Kidney (tissue), 14 donors: ENCODE results near the gene KANK3. TPM values are rescaled to one million over a fixed set of nuclear protein-coding genes. Genes with fewer than 3 reads are reported as not detected.

Experiments
- DNase-seq, 5 donors: peaks; one replicate each; pipeline ENCODE4 v3.0.0-alpha.2; 2013 to 2020
- FAIRE-seq: peaks from 2 replicates; lab custom pipeline; 2012; peaks lifted over from hg19 to GRCh38; lab: Jason Lieb, UNC
- H3K27ac ChIP-seq, 2 donors: one replicate each; pipeline ENCODE4 v1.7.0; 2013; ENCODE audit warnings: low read depth in 2 of 2, low read length in 2 of 2, inconsistent platforms in 1 of 2
- H3K27me3 ChIP-seq: one replicate; pipeline ENCODE4 v1.7.1; 2013; ENCODE audit warnings: low read length, inconsistent platforms; ENCODE audit not compliant: control insufficient read depth, insufficient read depth
- H3K36me3 ChIP-seq, 3 donors: one replicate each; pipeline versions ENCODE4 v1.7.0 to v1.7.1; 2013; ENCODE audit warnings: low read length in 3 of 3, control low read depth in 1 of 3, inconsistent platforms in 1 of 3; ENCODE audit not compliant: insufficient read depth in 3 of 3, control insufficient read depth in 2 of 3
- H3K4me1 ChIP-seq, 3 donors: one replicate each; pipeline versions ENCODE4 v1.7.0 to v1.7.1; 2013; ENCODE audit warnings: low read length in 3 of 3, inconsistent platforms in 1 of 3, low read depth in 1 of 3; ENCODE audit not compliant: control insufficient read depth in 2 of 3, insufficient read depth in 2 of 3
- H3K4me3 ChIP-seq, 3 donors: one replicate each; pipeline versions ENCODE4 v1.7.0 to v1.8.1; 2013; ENCODE audit warnings: low read length in 3 of 3, control low read depth in 1 of 3, inconsistent platforms in 1 of 3
- H3K9ac ChIP-seq, 3 donors: one replicate each; pipeline versions ENCODE4 v1.7.0 to v1.7.1; 2013; ENCODE audit warnings: low read length in 3 of 3, control low read depth in 1 of 3, inconsistent platforms in 1 of 3
- H3K9me3 ChIP-seq, 3 donors: one replicate each; pipeline versions ENCODE4 v1.7.0 to v1.7.1; 2013; ENCODE audit warnings: low read length in 3 of 3, control low read depth in 1 of 3, inconsistent platforms in 1 of 3; ENCODE audit not compliant: control insufficient read depth in 2 of 3, insufficient read depth in 1 of 3
- intact Hi-C: fragments of 100-400 bp; cut with DNase I; formaldehyde crosslinking; loops from one replicate; pipeline ENCODE4 v1.11.1; 2022
- polyA plus RNA-seq: library from polyadenylated mRNA; stranded (reverse); fragments of 350-450 nt; fragmentation: Illumina TruSeq; extraction: RNeasy Lipid Tissue Mini Kit (QIAGEN cat#74804); gene quantifications from one replicate; pipeline ENCODE4 v1.2.3, GENCODE V29; 2014; ENCODE audit warnings: low read depth, low replicate concordance; ENCODE audit not compliant: insufficient read depth
- total RNA-seq: library from RNA; stranded (reverse); fragmentation: NEBNext Ultra II Directional; extraction: Animal tissue kit (Norgen Biotek cat#: 25700); gene quantifications from one replicate; pipeline ENCODE4 v1.2.1, GENCODE V29; 2021
- TF ChIP-seq, protein P1 (sequence below): IDR thresholded peaks from 3 replicates; pipeline ENCODE4 v1.5.1; 2012; ENCODE audit warnings: mild to moderate bottlenecking, moderate library complexity, borderline replicate concordance; ENCODE audit not compliant: insufficient read depth; ENCODE audit errors: extremely low read depth
- donor health status: control.
- donor health status: control.
- donor health status: control.
- donor health status: control.
- donor health status: control.
- donor health status: DM: yes; HTN: yes; CAD: no.
- donor health status: Normal renal cell carcinoma (clear cell type).

The KANK3 gene
- total and polyA plus RNA-seq, 2 donors from 2014 or later: 15.0 to 26.6 TPM

DNA sequence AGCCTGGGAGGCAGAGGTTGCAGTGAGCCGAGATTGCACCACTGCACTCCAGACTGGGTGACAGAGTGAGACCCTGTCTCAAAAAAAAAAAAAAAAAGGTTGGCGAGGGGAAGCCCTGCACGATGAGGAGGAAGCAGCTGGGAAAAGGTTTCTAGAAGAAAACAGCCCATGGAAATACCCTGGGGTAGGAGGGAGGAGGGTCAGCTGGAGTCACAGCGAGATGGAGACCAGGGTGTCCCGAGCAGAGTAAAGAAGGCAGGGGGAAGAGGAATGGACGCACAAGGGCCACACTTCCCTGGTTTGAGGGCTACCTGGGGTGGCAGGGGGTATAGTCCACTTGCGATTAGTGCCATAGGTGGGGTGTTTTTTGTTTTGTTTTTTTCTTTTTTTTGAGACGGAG is 6.4 kb downstream of the KANK3 start:
- Histone ChIP-seq H3K4me1 (peaks cover 0 to 11% (median 0%) of the 10 kb centered on the region in 3 donors), H3K9ac (no peak overlapping the region), H3K27ac (no peak overlapping the region), H3K4me3 (no peak overlapping the region), H3K36me3 (no peaks in the 10 kb centered on the region), H3K9me3 (no peaks in the 10 kb centered on the region), H3K27me3 (peaks cover 15% of the 10 kb centered on the region)
- DNase-seq (no peak), FAIRE-seq (no peak)
- intact Hi-C loops: no loop called here
- TF ChIP-seq, protein P1, sequence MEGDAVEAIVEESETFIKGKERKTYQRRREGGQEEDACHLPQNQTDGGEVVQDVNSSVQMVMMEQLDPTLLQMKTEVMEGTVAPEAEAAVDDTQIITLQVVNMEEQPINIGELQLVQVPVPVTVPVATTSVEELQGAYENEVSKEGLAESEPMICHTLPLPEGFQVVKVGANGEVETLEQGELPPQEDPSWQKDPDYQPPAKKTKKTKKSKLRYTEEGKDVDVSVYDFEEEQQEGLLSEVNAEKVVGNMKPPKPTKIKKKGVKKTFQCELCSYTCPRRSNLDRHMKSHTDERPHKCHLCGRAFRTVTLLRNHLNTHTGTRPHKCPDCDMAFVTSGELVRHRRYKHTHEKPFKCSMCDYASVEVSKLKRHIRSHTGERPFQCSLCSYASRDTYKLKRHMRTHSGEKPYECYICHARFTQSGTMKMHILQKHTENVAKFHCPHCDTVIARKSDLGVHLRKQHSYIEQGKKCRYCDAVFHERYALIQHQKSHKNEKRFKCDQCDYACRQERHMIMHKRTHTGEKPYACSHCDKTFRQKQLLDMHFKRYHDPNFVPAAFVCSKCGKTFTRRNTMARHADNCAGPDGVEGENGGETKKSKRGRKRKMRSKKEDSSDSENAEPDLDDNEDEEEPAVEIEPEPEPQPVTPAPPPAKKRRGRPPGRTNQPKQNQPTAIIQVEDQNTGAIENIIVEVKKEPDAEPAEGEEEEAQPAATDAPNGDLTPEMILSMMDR: no peak

DNA sequence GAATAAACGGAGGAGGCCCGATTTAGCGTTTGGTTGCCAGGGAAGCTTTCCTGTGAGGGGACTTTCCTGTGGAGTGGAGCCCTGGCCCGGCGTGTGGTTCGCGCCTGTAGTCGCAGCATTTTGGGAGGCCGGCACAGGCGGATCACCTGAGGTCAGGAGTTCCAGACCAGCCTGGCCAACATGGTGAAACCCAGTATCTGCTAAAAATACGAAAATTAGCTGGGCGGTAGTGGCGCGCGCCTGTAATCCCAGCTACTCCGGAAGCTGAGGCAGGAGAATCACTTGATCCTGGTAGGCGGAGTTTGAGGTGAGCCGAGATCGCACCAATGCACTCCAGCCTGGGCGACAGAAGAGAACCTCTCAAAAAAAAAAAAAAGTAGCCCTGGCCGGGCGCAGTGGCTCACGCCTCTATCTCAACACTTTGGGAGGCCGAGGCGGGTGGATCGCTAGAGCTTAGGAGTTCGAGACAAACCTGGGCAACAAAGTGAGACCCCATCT is 6.9 kb downstream of the KANK3 start:
- no peak for DNase-seq
- H3K27me3 ChIP-seq: peaks cover 15% of the 10 kb centered on the region
- no peak overlapping the region for H3K4me3 ChIP-seq
- H3K27ac ChIP-seq: no peak overlapping the region
- intact Hi-C loops: no loop called here
- H3K9me3 ChIP-seq: no peaks in the 10 kb centered on the region
- no peak overlapping the region for H3K9ac ChIP-seq
- TF ChIP-seq, protein P1: no peak
- H3K4me1 ChIP-seq: peaks cover 0 to 11% (median 0%) of the 10 kb centered on the region in 3 donors
- no peak for FAIRE-seq
- no peaks in the 10 kb centered on the region for H3K36me3 ChIP-seq

DNA sequence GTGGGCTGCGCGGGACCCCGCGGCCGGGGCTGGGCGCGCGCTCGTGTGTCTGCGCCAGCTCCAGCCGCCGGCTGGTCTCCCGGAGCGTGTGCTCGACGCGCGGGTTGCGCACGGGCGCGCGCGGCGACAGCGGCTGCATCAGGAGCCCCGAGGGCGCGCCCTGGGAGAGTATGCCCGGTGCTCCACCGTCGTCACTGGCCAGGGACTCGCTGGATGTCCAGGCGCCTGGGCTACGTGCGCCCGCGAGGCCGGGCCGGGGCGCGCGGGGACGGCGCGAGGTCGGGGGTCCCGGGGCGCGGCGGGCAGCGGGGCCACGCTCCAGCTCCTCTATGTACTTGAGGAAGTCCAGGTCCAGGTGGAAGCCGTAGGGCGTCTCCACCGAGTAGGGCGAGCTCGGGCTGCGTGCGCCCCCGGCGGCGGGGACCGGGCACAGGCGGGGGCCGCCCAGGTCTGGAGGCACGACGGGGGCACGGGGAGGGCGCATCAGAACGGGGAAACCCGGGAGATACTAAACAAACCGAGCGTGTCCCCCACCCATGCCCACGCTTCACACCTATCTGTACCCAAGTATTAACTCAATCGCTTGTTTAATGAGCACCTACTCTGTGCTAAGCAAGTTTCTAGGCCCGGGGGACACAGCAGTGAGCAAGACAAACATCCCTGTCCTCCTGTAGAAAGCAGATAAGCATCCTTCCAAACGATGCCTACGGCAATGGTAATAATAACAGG is 7.6 kb downstream of the KANK3 start:
- Histone ChIP-seq H3K27ac (no peak overlapping the region), H3K4me1 (peaks cover 0 to 11% (median 0%) of the 10 kb centered on the region in 3 donors)
- FAIRE-seq: no peak

More for the DNA sequence above, 7.6 kb downstream of the KANK3 start:
- TF ChIP-seq, protein P1: no peak
- peak in 1 of 5 donors; percentile 66 for DNase-seq
- Histone ChIP-seq H3K36me3 (no peaks in the 10 kb centered on the region), H3K9ac (no peak overlapping the region), H3K9me3 (no peaks in the 10 kb centered on the region), H3K27me3 (peaks cover 15% of the 10 kb centered on the region), H3K4me3 (no peak overlapping the region)
- intact Hi-C loops: no loop called here
